NCI-H2081 (cell line): Measurements from ENCODE around the gene SLC44A2.

Experiments
- DNase-seq, 2 experiments: peaks; one replicate each; lab custom pipeline; 2025; lab: John Stamatoyannopoulos, UW

Gene SLC44A2

GRCh38 chr19:10615429-10616023, 9.8 kb upstream of the SLC44A2 start:
- DNase-seq = no peak

- no peak for DNase-seq
Measured at GRCh38 chr19:10617409-10618121, 7.8 kb upstream of the SLC44A2 start.

- DNase-seq = no peak
Measured at GRCh38 chr19:10618846-10619245, 6.5 kb upstream of the SLC44A2 start.

GRCh38 chr19:10620786-10621185, 4.6 kb upstream of the SLC44A2 start:
- DNase-seq = no peak

GRCh38 chr19:10621966-10622365, 3.4 kb upstream of the SLC44A2 start:
- no peak for DNase-seq

GRCh38 chr19:10624585-10624984, 768 bp upstream of the SLC44A2 start:
- DNase-seq = no peak

- no peak for DNase-seq
Measured at GRCh38 chr19:10625762-10626138, 397 bp downstream of the SLC44A2 start.

GRCh38 chr19:10631874-10632273, 6.5 kb downstream of the SLC44A2 start:
- no peak for DNase-seq

GRCh38 chr19:10634430-10634829, 9.1 kb downstream of the SLC44A2 start:
- DNase-seq = no peak

- no peak for DNase-seq
Measured at GRCh38 chr19:10634963-10635362, 9.6 kb downstream of the SLC44A2 start.

GRCh38 chr19:10636304-10636972, 11.1 kb downstream of the SLC44A2 start:
- no peak for DNase-seq

- DNase-seq = no peak
Measured at GRCh38 chr19:10637894-10638293, 12.5 kb downstream of the SLC44A2 start.

- DNase-seq = no peak
Measured at GRCh38 chr19:10639836-10640235, 14.5 kb downstream of the SLC44A2 start.

GRCh38 chr19:10640361-10640760, 15.0 kb downstream of the SLC44A2 start:
- no peak for DNase-seq

GRCh38 chr19:10641248-10641647, 15.9 kb downstream of the SLC44A2 start:
- DNase-seq = no peak

GRCh38 chr19:10642473-10643171, 17.3 kb downstream of the SLC44A2 start:
- DNase-seq = no peak

- no peak for DNase-seq
Measured at GRCh38 chr19:10643172-10643967, 18.0 kb downstream of the SLC44A2 start.

GRCh38 chr19:10643968-10644259, 18.6 kb downstream of the SLC44A2 start:
- DNase-seq = peak in 1 of 2 experiments; percentile 42

- DNase-seq = peak; percentile 68 to 69
Measured at GRCh38 chr19:10644260-10645007, 19.1 kb downstream of the SLC44A2 start.

GRCh38 chr19:10646456-10647159, 21.3 kb downstream of the SLC44A2 start:
- DNase-seq = no peak

GRCh38 chr19:10648360-10648759, 23.0 kb downstream of the SLC44A2 start:
- DNase-seq = no peak
